ENCODE measurements around the gene CEBPA.

DNA sequence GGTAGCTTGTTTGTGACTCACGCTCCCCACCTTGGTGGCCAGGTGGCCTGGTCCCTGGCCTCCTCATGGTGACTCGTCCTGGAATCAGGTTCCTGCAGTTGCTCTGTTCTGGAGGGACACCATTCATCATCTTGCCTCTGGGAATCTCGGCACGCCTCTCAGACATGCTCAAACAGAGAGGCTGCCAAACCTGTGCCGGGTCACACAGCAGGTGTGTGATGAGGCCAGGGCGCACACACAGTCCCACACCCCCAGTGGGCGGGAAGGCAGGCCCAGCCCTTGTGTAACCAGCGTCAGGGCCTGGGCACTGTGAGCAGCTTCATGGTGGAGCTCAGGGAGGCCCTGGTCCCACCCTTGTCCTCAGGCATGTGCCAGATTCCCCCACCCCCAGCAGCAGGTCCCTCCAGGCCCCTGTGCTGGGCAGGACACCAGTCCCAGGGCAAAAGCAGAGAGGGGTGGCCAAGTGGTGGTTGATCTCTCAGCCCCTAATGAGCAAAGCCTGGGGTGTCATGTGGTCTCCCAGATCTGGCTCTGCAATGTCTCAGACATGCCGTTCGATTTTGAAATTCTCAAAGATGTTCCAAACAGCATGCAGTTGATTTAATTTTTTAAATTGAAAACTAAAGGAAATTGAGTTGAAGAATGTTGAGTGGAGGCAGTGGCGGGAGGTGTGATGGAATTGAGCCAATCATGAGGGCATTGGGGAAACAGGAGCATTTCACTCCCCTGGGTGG is 12.1 kb downstream of the CEBPA start:
- TF ChIP-seq, protein P1, sequence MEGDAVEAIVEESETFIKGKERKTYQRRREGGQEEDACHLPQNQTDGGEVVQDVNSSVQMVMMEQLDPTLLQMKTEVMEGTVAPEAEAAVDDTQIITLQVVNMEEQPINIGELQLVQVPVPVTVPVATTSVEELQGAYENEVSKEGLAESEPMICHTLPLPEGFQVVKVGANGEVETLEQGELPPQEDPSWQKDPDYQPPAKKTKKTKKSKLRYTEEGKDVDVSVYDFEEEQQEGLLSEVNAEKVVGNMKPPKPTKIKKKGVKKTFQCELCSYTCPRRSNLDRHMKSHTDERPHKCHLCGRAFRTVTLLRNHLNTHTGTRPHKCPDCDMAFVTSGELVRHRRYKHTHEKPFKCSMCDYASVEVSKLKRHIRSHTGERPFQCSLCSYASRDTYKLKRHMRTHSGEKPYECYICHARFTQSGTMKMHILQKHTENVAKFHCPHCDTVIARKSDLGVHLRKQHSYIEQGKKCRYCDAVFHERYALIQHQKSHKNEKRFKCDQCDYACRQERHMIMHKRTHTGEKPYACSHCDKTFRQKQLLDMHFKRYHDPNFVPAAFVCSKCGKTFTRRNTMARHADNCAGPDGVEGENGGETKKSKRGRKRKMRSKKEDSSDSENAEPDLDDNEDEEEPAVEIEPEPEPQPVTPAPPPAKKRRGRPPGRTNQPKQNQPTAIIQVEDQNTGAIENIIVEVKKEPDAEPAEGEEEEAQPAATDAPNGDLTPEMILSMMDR (IDR thresholded peaks at IDR 0.05): no peak
- no peak for TF ChIP-seq EZH2 (IDR thresholded peaks at IDR 0.05; ENCODE audit: borderline replicate concordance, insufficient read depth, low read depth, low read length, poor library complexity, severe bottlenecking)

Measured in B cell (primary cell).